WTC11 (cell line): ENCODE results near the gene MACO1.

Experiments used
- FOXK1 ChIP-seq: sonication (generic); formaldehyde crosslinking; IDR thresholded peaks from 2 replicates; pipeline ENCODE4 v1.8.0; 2022; ENCODE audit warnings: mild to moderate bottlenecking, moderate library complexity, missing genetic modification reagents
- JUN ChIP-seq: sonication (generic); formaldehyde crosslinking; IDR thresholded peaks from 2 replicates; pipeline ENCODE4 v1.8.0; 2023; ENCODE audit warnings: mild to moderate bottlenecking, missing genetic modification reagents
- MXD4 ChIP-seq: fragments of 250-450 bp; sonication (Bioruptor Pico); IDR thresholded peaks from 2 replicates; pipeline ENCODE4 v1.8.0; 2021; ENCODE audit warnings: mild to moderate bottlenecking, moderate library complexity, borderline replicate concordance
- SP1 ChIP-seq: sonication (generic); formaldehyde crosslinking; conservative IDR thresholded peaks from 2 replicates; pipeline ENCODE4 v1.8.1; 2022; ENCODE audit warnings: missing genetic modification reagents
- ZNF423 ChIP-seq: fragments of 250-450 bp; sonication (Bioruptor Pico); IDR thresholded peaks from 2 replicates; pipeline ENCODE4 v2.1.2; 2022; ENCODE audit warnings: mild to moderate bottlenecking, moderate library complexity
- TF ChIP-seq, protein P1 (sequence below): sonication (generic); formaldehyde crosslinking; conservative IDR thresholded peaks from 2 replicates; pipeline ENCODE4 v1.8.1; 2022; ENCODE audit warnings: mild to moderate bottlenecking, missing genetic modification reagents
- TF ChIP-seq, protein P2 (sequence below): fragments of 200-600 bp; IDR thresholded peaks from 2 replicates; pipeline ENCODE4 v1.8.0; 2022; ENCODE audit warnings: antibody characterized with exemption
- TF ChIP-seq, protein P3 (sequence below): sonication (generic); formaldehyde crosslinking; IDR thresholded peaks from 2 replicates; pipeline ENCODE4 v1.8.1; 2023; ENCODE audit warnings: mild to moderate bottlenecking, missing genetic modification reagents

- TF ChIP-seq, protein P1, sequence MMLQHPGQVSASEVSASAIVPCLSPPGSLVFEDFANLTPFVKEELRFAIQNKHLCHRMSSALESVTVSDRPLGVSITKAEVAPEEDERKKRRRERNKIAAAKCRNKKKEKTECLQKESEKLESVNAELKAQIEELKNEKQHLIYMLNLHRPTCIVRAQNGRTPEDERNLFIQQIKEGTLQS (CRISPR knock-in tag) = no peak
- TF ChIP-seq FOXK1 (CRISPR knock-in tag) = no peak
- TF ChIP-seq, protein P2, sequence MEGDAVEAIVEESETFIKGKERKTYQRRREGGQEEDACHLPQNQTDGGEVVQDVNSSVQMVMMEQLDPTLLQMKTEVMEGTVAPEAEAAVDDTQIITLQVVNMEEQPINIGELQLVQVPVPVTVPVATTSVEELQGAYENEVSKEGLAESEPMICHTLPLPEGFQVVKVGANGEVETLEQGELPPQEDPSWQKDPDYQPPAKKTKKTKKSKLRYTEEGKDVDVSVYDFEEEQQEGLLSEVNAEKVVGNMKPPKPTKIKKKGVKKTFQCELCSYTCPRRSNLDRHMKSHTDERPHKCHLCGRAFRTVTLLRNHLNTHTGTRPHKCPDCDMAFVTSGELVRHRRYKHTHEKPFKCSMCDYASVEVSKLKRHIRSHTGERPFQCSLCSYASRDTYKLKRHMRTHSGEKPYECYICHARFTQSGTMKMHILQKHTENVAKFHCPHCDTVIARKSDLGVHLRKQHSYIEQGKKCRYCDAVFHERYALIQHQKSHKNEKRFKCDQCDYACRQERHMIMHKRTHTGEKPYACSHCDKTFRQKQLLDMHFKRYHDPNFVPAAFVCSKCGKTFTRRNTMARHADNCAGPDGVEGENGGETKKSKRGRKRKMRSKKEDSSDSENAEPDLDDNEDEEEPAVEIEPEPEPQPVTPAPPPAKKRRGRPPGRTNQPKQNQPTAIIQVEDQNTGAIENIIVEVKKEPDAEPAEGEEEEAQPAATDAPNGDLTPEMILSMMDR = no peak
- TF ChIP-seq SP1 (CRISPR knock-in tag) = no peak
- TF ChIP-seq, protein P3, sequence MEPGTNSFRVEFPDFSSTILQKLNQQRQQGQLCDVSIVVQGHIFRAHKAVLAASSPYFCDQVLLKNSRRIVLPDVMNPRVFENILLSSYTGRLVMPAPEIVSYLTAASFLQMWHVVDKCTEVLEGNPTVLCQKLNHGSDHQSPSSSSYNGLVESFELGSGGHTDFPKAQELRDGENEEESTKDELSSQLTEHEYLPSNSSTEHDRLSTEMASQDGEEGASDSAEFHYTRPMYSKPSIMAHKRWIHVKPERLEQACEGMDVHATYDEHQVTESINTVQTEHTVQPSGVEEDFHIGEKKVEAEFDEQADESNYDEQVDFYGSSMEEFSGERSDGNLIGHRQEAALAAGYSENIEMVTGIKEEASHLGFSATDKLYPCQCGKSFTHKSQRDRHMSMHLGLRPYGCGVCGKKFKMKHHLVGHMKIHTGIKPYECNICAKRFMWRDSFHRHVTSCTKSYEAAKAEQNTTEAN = no peak
- TF ChIP-seq ZNF423 (CRISPR knock-in tag) = no peak
- no peak for TF ChIP-seq MXD4 (CRISPR knock-in tag)
- no peak for TF ChIP-seq JUN
Measured at GRCh38 chr1:25486602-25487001, 55.9 kb downstream of the MACO1 start.
